OCI-LY1 (cell line): ENCODE results near the gene TNN.

Source experiments
- EZH2 ChIP-seq: fragments of 200-600 bp; sonication (generic), shearing (Covaris generic); IDR thresholded peaks from 2 replicates; pipeline ENCODE4 v1.8.0; 2017; ENCODE audit warnings: borderline replicate concordance, mixed run types, mild to moderate bottlenecking, antibody characterized with exemption, low read length, moderate library complexity, mixed read lengths
- TF ChIP-seq, protein P1 (sequence below): fragments of 200-600 bp; sonication (generic), shearing (Covaris generic); IDR thresholded peaks from 2 replicates; pipeline ENCODE4 v1.5.1; 2017; ENCODE audit warnings: mild to moderate bottlenecking, antibody characterized with exemption, low read length, moderate library complexity, mixed read lengths

DNA sequence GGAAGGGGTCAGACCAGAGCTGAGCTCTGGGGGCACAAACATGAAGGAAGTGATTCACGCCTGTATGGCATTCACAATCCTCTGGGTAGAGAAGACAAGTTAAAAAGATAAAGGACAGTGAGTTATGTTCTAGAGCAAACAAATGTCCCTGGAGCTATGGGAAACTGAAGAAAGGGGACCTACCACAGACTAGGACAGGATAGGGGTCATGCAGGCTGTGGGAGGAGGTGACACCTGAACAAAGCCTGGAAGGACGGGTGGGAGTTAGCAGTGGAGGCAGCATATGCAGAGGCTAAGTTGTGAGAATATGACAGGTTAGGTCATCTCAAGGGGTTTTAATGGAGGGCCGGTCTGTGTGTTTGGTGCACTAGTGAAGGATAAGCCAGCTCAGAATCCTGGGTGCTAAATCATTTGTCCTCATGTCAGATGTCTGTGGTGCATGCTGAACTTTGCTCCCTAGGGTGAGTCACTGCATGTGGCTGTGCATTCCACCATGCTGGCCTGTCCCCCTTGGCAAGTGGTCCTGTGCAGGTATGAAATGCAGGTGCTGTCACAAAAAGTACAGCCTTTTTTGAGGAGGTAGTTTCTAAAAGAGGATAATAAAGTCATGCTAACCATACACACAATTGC, 28.5 kb downstream of the TNN start:
- TF ChIP-seq, protein P1, sequence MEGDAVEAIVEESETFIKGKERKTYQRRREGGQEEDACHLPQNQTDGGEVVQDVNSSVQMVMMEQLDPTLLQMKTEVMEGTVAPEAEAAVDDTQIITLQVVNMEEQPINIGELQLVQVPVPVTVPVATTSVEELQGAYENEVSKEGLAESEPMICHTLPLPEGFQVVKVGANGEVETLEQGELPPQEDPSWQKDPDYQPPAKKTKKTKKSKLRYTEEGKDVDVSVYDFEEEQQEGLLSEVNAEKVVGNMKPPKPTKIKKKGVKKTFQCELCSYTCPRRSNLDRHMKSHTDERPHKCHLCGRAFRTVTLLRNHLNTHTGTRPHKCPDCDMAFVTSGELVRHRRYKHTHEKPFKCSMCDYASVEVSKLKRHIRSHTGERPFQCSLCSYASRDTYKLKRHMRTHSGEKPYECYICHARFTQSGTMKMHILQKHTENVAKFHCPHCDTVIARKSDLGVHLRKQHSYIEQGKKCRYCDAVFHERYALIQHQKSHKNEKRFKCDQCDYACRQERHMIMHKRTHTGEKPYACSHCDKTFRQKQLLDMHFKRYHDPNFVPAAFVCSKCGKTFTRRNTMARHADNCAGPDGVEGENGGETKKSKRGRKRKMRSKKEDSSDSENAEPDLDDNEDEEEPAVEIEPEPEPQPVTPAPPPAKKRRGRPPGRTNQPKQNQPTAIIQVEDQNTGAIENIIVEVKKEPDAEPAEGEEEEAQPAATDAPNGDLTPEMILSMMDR: no peak
- TF ChIP-seq EZH2: no peak
